PC-9 (cell line): ENCODE data around the gene PHB1.
"Not testable (repeated sequence)": the region's sequence is repeated elsewhere in the genome, so short reads cannot be mapped to it uniquely, and the experiment has no call there.

ENCODE experiments used
- EZH2 ChIP-seq: fragments of 200-600 bp; sonication (generic); IDR thresholded peaks from 2 replicates; pipeline ENCODE4 v1.8.0; 2017; ENCODE audit warnings: antibody characterized with exemption, low read depth
- TF ChIP-seq, protein P1 (sequence below): fragments of 200-600 bp; sonication (generic); conservative IDR thresholded peaks from 2 replicates; pipeline ENCODE4 v1.6.1; 2017; ENCODE audit warnings: mixed run types, antibody characterized with exemption, mild to moderate bottlenecking, moderate library complexity

GRCh38 chr17:49419761-49420160, 5.1 kb upstream of the PHB1 start:
- not testable (repeated sequence) for TF ChIP-seq EZH2
- TF ChIP-seq, protein P1, sequence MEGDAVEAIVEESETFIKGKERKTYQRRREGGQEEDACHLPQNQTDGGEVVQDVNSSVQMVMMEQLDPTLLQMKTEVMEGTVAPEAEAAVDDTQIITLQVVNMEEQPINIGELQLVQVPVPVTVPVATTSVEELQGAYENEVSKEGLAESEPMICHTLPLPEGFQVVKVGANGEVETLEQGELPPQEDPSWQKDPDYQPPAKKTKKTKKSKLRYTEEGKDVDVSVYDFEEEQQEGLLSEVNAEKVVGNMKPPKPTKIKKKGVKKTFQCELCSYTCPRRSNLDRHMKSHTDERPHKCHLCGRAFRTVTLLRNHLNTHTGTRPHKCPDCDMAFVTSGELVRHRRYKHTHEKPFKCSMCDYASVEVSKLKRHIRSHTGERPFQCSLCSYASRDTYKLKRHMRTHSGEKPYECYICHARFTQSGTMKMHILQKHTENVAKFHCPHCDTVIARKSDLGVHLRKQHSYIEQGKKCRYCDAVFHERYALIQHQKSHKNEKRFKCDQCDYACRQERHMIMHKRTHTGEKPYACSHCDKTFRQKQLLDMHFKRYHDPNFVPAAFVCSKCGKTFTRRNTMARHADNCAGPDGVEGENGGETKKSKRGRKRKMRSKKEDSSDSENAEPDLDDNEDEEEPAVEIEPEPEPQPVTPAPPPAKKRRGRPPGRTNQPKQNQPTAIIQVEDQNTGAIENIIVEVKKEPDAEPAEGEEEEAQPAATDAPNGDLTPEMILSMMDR, result not testable (repeated sequence)
